HG03469 (cell line): ENCODE data around the gene SOCS3.
"Not testable (repeated sequence)": the region's sequence is repeated elsewhere in the genome, so short reads cannot be mapped to it uniquely, and the experiment has no call there.

Source experiments
- ATAC-seq: cut with Tn5 transposase; IDR thresholded peaks from one replicate; pipeline ENCODE4 v1.9.1; 2021; ENCODE audit warnings: mild to moderate bottlenecking, moderate library complexity, moderate number of reproducible peaks; ENCODE audit not compliant: unreplicated experiment

The SOCS3 gene

DNA sequence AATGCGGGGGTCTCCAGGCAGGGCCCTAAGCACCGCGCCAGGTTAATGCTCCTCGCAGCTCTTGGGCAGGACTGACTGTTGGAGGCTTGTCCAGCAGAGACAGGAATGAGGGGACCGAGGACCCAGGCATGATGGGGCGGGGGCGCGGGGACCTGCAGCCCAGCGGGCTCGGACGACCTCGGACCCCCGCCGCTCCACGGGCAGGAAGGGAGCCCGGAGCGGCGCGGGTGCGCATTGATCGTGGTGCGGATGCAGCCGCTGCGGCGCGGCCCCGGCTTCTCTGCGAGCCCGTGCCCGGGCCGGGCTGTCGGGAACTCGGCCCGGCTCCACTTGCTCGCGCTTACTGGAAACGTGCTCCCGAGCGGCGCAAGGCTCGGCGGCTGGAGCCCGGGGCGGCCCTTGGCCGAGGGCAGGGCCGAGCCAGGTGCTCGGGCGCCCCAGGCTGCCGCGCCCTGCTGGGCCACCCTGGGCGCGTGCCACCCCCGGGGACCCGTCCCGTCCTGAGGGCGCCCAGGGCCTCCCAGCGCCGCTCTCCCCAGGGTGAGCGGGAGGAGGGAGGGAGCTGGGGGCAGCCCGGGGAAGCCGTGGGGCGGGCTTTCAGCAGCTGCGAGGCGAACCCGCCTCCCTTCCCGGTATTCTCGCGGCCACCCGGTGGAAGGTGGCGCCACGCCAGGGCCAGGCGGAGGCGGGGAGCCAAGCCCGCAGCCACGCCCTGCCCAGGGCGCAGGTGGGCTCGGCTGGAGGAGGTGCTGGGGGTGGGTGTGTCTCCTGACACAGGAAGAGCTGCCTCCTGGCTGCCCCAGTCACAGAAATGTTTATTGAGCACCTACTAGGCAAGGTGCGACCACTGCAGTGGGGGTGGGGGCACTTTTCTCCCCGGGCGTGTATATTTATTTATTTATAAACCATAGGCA lies 45.9 kb downstream of the SOCS3 start:
- ATAC-seq = no peak

DNA sequence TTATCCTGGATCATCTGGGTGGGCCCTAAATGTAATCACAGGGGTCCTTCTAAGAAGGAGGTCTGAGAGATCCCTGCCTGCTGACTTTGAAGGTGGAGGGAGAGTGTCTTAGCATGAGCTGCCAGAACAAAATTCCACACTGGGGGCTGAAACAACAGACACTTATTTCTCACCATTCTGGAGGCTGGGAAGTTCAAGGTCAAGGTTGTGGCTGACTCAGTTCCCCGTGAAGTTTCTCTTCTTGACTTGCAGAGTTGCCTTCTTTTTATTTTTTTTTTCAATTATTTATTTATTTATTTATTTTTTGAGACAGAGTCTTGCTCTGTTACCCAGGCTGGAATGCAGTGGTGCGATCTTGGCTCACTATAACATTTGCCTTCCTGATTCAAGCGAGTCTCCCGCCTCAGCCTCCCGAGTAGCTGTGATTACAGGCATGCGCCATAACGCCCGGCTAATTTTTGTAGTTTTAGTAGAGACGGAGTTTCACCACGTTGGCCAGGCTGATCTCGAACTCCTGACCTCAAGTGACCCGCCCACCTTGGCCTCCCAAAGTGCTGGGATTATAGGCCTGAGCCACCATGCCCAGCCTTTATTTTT lies 50.1 kb downstream of the SOCS3 start:
- ATAC-seq = not testable (repeated sequence)

DNA sequence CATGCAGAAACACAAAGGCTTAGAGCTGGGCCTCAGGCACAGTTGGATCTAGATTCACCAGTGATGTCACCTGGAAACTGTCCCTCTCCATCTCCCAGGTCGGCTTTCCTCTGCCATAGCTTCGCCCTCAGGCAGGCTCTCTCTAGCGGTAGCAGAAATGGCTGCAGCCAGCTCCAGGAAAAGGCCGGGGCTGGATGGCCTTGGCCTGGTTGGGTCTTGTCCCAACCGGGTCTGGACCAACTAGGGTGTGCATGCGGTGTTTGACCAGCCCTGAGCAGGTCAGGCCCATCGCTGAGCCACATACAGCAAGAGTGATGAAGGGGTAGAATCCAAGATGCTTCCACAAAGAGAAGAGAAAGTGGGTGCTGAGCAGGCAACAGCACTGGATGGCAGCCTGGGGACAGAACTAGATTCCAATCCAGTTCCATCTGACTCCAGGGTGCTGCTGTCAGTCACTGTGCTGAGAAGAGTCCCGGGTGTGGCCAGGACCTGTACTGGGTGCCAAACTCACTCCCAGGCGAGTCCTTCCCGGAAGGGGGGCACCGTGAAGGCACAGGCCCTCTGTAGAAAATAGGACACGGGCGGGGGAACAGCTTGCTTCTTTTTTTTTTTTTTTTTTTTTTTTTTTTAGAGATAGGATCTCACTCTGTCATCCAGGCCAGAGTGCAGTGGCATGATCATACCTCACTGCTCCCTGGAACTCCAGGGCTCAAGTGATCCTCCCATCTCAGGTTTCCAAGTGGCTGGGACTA lies 51.8 kb downstream of the SOCS3 start:
- ATAC-seq = no peak

DNA sequence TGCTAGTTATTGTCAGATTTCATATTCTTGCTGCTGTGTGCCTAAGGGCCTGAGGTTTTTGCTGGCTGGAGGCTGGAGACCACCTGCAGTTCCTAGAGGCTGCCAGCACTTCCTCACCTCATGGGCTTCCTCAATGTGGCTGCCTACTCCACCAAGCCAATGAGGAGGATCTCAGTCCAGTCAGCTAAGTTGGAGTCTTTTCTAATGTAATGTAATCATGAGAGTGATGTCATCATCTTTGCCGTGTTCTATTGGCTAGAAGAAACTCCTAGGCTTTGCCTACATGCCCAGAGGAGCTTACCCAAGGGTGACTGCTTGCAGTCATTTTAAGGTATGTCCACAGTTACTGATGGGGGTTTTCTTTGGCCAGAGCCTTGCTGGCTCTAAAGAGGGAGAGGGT lies 53.0 kb downstream of the SOCS3 start:
- no peak for ATAC-seq
